AG04449 (cell line): ENCODE data around the gene ATP2C2.

Experiments
- CTCF ChIA-PET: fragments of 350-600 bp; formaldehyde crosslinking; extraction: SDS; loops from one replicate; lab custom pipeline; 2021; ENCODE audit warnings: antibody characterized with exemption; lab: Yijun Ruan, JAX
- POLR2A ChIA-PET: fragments of 400-600, 350-600 bp; formaldehyde crosslinking; extraction: SDS; loops from one replicate; lab custom pipeline; 2020; ENCODE audit warnings: antibody characterized with exemption, inconsistent platforms; lab: Yijun Ruan, JAX
- DNase-seq: peaks from one replicate; pipeline ENCODE4 v3.0.0-alpha.2; 2010; ENCODE audit warnings: low read depth, low spot score
- H3K4me3 ChIP-seq: 2 replicates; pipeline ENCODE4 v1.5.1; 2011; ENCODE audit warnings: low read depth, mild to moderate bottlenecking, control low read depth, low read length
- TF ChIP-seq, protein P1 (sequence below): IDR thresholded peaks from one replicate; pipeline ENCODE4 v1.5.1; 2011; ENCODE audit warnings: mild to moderate bottlenecking, moderate library complexity, low read length, control low read depth, inconsistent platforms; ENCODE audit not compliant: insufficient read depth; ENCODE audit errors: missing control alignments

Gene ATP2C2

DNA sequence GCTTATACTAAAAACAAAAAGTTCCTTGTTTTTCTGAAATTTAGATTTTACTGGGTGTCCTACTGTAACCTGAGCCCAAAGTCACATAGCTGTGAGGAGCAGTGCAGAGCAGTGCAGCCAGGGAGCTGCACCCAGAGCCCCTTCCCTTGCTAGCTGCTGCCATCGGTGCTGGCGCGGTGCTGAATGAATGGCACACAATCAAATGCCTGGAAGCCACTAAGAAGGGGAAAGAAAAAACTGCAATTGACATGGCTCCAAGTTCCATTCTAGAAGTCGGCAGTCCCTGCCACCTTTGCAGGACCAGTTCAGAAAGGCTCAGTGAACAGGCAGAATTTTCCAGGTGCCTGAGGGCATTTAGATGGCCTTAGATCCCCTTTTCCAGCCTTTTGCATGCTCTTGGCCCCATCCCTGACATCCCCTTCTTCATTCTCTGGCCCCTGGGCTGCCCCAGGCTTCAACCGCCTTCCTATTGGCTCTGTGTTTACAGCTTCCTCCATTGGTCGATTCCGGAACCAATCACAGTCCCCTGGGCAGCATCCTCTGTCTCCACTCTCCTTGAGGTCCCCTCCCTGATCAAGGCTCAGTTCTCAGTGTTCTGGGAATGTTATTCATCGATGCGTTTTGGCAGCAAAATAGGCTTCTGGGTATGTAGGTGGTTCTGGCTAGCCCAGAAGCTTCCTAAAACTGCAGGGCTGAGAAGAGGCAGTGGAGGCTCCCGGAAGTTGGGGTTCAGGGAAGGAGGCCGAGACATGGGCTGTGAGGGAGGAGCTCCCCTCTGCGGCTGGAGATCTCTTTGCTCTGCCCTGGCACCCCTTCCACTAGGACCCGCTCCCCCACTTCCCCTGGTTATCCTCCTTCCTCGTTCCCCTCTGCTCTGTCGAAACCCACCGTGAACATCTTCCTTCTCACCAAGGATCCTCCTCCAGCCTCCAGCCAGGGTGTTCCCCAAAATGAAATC lies 37.9 kb downstream of the ATP2C2 start:
- ChIA-PET POLR2A (no interaction called here), CTCF (no interaction called here)
- no peak overlapping the region for H3K4me3 ChIP-seq
- TF ChIP-seq, protein P1, sequence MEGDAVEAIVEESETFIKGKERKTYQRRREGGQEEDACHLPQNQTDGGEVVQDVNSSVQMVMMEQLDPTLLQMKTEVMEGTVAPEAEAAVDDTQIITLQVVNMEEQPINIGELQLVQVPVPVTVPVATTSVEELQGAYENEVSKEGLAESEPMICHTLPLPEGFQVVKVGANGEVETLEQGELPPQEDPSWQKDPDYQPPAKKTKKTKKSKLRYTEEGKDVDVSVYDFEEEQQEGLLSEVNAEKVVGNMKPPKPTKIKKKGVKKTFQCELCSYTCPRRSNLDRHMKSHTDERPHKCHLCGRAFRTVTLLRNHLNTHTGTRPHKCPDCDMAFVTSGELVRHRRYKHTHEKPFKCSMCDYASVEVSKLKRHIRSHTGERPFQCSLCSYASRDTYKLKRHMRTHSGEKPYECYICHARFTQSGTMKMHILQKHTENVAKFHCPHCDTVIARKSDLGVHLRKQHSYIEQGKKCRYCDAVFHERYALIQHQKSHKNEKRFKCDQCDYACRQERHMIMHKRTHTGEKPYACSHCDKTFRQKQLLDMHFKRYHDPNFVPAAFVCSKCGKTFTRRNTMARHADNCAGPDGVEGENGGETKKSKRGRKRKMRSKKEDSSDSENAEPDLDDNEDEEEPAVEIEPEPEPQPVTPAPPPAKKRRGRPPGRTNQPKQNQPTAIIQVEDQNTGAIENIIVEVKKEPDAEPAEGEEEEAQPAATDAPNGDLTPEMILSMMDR, result no peak
- no peak for DNase-seq

DNA sequence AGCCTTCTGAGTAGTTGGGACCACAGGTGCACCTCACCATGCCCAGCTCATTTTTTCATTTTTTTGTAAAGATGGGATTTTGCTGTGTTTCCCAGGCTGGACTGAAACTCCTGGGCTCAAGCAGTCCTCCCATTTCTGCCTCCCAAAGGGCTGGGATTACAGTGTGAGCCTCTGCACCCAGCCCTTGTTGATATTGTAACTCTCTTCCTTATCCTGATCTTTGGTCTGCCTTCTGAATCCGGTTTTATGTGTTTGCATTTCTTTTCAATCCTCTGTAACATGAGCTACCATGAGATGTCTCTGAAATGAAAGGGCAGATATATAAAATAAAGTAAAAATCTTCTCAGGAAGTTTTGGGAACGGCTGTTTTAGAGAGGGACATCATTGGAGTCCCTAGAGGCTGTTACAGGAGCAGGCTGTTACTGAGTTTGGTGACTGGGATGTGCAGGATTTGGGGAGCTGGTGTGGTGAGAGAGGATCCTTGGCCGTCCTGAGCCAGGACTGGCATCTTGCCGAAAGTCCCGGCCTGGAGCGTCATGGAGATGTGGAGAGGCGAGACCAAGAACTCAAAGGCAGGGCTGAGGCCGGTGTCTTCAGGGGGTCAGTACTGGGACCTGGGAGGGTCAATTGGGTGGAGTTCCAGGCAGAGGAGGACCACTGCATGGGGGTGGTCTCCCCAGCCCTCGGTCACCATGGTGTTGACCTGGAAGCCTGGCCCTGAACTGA lies 39.4 kb downstream of the ATP2C2 start:
- H3K4me3 ChIP-seq, result no peak overlapping the region
- TF ChIP-seq, protein P1, result no peak
- no peak for DNase-seq
- POLR2A ChIA-PET, result no interaction called here
- CTCF ChIA-PET, result no interaction called here

DNA sequence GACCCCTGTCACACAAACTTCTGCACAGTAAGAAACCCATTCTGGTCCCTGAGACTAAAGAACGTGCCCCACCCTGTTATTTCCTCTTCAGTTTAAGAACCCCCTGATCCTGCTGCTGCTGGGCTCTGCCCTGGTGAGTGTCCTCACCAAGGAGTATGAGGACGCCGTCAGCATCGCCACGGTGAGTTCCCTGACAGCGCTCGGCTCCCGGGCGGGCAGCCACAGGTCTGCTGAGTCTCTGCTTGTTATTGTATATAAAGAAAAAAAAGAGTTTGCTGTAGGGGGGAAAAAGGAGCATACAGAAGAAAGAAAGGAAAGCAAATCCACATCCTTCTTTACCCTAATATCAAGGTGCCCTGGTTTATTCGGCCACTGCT lies 40.0 kb downstream of the ATP2C2 start:
- CTCF ChIA-PET, result no interaction called here

DNA sequence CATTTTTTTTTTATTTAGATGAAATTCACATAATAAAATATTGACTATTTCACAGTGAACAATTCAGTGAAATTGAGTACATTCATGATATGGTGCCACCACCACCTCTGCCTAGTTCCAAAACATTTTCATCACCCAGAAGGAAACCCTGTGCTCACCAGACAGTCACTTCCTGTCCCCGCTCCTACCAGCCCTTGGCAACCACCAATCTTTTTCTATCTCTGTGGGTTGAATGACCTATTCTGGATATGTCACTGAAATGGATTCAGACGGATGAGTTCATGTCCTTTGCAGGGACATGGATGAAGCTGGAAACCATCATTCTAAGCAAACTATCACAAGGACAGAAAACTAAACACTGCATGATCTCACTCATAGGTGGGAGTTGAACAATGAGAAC lies 40.5 kb downstream of the ATP2C2 start:
- no peak for DNase-seq
- TF ChIP-seq, protein P1, result no peak
- ChIA-PET POLR2A (no interaction called here), CTCF (interaction anchor here (1.1 kb wide), 1 partner anchor 12 kb away, joined by 6 read pairs; no protein-coding TSS in a partner anchor)
- H3K4me3 ChIP-seq, result no peak overlapping the region

More for the DNA sequence above, 40.0 kb downstream of the ATP2C2 start:
- no peak for DNase-seq
- POLR2A ChIA-PET, result no interaction called here
- TF ChIP-seq, protein P1, result no peak
- H3K4me3 ChIP-seq, result no peak overlapping the region

DNA sequence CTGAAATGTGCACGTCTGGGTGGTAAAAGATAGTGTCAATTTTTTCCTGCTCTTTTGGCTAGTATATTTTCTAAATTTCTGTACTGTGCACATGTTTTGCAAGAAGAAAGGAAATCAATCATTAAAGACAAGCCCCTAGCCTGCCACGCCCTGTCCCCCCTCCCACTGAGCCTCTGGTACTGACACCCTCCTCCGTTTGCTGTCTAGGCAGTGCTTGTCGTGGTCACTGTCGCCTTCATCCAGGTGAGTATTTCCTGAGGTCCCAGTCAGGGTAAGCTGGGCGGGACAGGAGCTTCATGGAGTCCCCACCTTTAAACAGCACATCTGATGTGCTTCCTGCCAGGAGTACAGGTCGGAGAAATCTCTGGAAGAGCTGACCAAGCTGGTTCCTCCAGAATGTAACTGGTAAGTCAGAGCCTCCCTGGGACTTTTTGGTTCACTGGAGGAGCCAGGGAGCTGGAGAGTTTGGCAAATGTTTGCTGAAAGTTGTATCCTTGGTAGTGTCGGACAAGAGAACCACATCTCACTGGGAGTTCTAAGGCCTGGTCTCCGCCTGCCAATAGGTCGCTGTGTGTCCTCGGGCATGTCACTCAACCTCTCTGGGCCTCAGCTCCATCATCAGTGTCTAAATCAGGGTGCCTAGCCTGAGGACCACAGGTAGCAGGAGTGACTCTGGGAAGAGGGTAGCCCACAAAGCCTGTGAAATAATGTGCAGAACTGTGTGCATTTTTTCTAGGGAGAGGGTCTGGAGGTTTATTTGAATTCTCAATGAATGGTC lies 42.2 kb downstream of the ATP2C2 start:
- DNase-seq, result no peak
- ChIA-PET CTCF (no interaction called here), POLR2A (no interaction called here)
- TF ChIP-seq, protein P1, result no peak
- no peak overlapping the region for H3K4me3 ChIP-seq
